Endodermal cell (in vitro differentiated cells): Measurements from ENCODE around the gene PICK1. TPM values are rescaled to one million over a fixed set of nuclear protein-coding genes. Genes with fewer than 3 reads are reported as not detected.
"Not testable (repeated sequence)": the region's sequence is repeated elsewhere in the genome, so short reads cannot be mapped to it uniquely, and the experiment has no call there.

Experiments
- DNase-seq: peaks from one replicate; pipeline ENCODE4 v3.0.0-alpha.2; 2017
- H3K27ac ChIP-seq: 2 replicates; pipeline ENCODE4 v1.5.1; 2013; ENCODE audit warnings: mild to moderate bottlenecking, low read depth, low read length, moderate library complexity
- H3K27me3 ChIP-seq: 2 replicates; pipeline ENCODE4 v1.6.1; 2013; ENCODE audit warnings: mild to moderate bottlenecking, low read length, moderate library complexity; ENCODE audit not compliant: insufficient read depth, control insufficient read depth, poor library complexity, severe bottlenecking
- H3K36me3 ChIP-seq: 2 replicates; pipeline ENCODE4 v1.7.0; 2013; ENCODE audit warnings: mild to moderate bottlenecking, low read length, moderate library complexity; ENCODE audit not compliant: control insufficient read depth, insufficient read depth
- H3K4me1 ChIP-seq: one replicate; pipeline ENCODE4 v1.7.0; 2013; ENCODE audit warnings: low read length; ENCODE audit not compliant: control insufficient read depth, insufficient read depth
- H3K4me3 ChIP-seq: 2 replicates; pipeline ENCODE4 v1.5.1; 2013; ENCODE audit warnings: mild to moderate bottlenecking, low read length, moderate library complexity
- H3K9ac ChIP-seq: 2 replicates; pipeline ENCODE4 v1.6.1; 2013; ENCODE audit warnings: mild to moderate bottlenecking, low read length, moderate library complexity; ENCODE audit not compliant: poor library complexity, severe bottlenecking; ENCODE audit errors: extremely low read depth
- H3K9me3 ChIP-seq: 2 replicates; pipeline ENCODE4 v1.6.1; 2013; ENCODE audit warnings: mild to moderate bottlenecking, low read length, moderate library complexity; ENCODE audit not compliant: control insufficient read depth
- H3K27ac Mint-ChIP-seq: 2 replicates; pipeline ENCODE4 v1.8.0; 2020; ENCODE audit warnings: mixed read lengths
- H3K27me3 Mint-ChIP-seq: 2 replicates; pipeline ENCODE4 v1.8.0; 2021; ENCODE audit warnings: mild to moderate bottlenecking, mixed read lengths; ENCODE audit not compliant: insufficient read depth
- H3K36me3 Mint-ChIP-seq: 2 replicates; pipeline ENCODE4 v1.8.0; 2020; ENCODE audit warnings: low read depth, mixed read lengths
- H3K4me1 Mint-ChIP-seq: 2 replicates; pipeline ENCODE4 v1.8.0; 2020; ENCODE audit warnings: mixed read lengths
- H3K4me3 Mint-ChIP-seq: 2 replicates; pipeline ENCODE4 v1.8.0; 2020; ENCODE audit warnings: mild to moderate bottlenecking, moderate library complexity, mixed read lengths
- H3K9me3 Mint-ChIP-seq: 2 replicates; pipeline ENCODE4 v1.8.0; 2020; ENCODE audit warnings: mild to moderate bottlenecking, mixed read lengths
- CTCF ChIP-seq: fragments of 200-600 bp; sonication (generic); conservative IDR thresholded peaks from 2 replicates; pipeline ENCODE4 v1.5.0; 2021; ENCODE audit warnings: antibody characterized with exemption, mild to moderate bottlenecking
- WGBS, 2 experiments: methylation state at CpG; one replicate each; pipeline versions ENCODE4 v1.1.5 to v1.1.7; 2013; ENCODE audit warnings: missing lambda C conversion rate in 2 of 2, mixed read lengths in 1 of 2; ENCODE audit not compliant: insufficient coverage in 1 of 2, insufficient read length in 1 of 2; 5-methylcytosine and 5-hydroxymethylcytosine counted together
- total RNA-seq, 2 donors: library from RNA; stranded (reverse); fragmentation: NEBNext Ultra II Directional in 1 of 2; extraction: Animal tissue kit (Norgen Biotek cat#: 25700) in 1 of 2; gene quantifications; 2 replicates in 1 of 2; 3 replicates in 1 of 2; pipeline ENCODE4 v1.2.1, GENCODE V29; 2021

PICK1 gene
- total RNA-seq, 2 donors from 2014 or later: 42.7 to 54.1 TPM

DNA sequence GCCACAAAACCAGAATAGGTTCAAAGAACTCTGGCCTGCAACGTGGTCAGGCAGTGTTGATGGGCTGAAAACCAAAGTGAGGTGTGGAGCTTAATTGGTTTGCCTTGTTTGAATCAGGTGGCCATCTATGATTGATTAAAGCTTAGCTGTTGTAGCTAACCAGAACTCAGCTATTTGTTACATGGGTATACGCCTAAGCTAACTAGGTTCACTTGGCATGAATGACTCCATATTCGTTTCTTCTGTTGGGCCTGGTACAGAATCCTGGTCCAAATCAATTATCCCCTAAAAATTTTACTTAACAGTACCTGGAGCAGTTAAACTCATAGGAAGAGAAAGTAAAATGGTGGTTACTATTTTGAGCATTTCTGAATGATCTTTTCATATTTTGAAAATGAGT lies 61.0 kb downstream of the PICK1 start:
- H3K9ac ChIP-seq: no peak overlapping the region
- Mint-ChIP-seq H3K27me3 (no peaks in the 10 kb centered on the region), H3K4me3 (no peak overlapping the region), H3K9me3 (no peaks in the 10 kb centered on the region), H3K36me3 (peaks cover 18% of the 10 kb centered on the region), H3K27ac (no peak overlapping the region), H3K4me1 (no peaks in the 10 kb centered on the region)
- H3K4me3 ChIP-seq: no peak overlapping the region
- no peak for TF ChIP-seq CTCF
- 67 to 75% methylated on average over 1 to 3 of the region's 3 CpGs for WGBS, 2 experiments
- no peaks in the 10 kb centered on the region for H3K36me3 ChIP-seq
- no peak overlapping the region for H3K27ac ChIP-seq
- H3K9me3 ChIP-seq: no peaks in the 10 kb centered on the region
- H3K27me3 ChIP-seq: no peaks in the 10 kb centered on the region
- no peaks in the 10 kb centered on the region for H3K4me1 ChIP-seq
- no peak for DNase-seq

GRCh38 chr22:38118747-38119146 lies 61.5 kb downstream of the PICK1 start:
- H3K36me3 ChIP-seq, H3K4me3 Mint-ChIP-seq, H3K27ac Mint-ChIP-seq, H3K27me3 Mint-ChIP-seq, H3K4me1 ChIP-seq, H3K27me3 ChIP-seq, H3K4me1 Mint-ChIP-seq, H3K9me3 ChIP-seq, DNase-seq, H3K9ac ChIP-seq, H3K4me3 ChIP-seq, H3K27ac ChIP-seq, H3K9me3 Mint-ChIP-seq: not testable (repeated sequence)
- 71 to 93% methylated on average over 1 to 2 of the region's 2 CpGs for WGBS, 2 experiments
- peaks cover 16% of the 10 kb centered on the region for H3K36me3 Mint-ChIP-seq

GRCh38 chr22:38120359-38121110 lies 63.3 kb downstream of the PICK1 start:
- H3K36me3 ChIP-seq: no peaks in the 10 kb centered on the region
- DNase-seq: no peak
- TF ChIP-seq CTCF: no peak
- H3K9me3 ChIP-seq: no peaks in the 10 kb centered on the region
- Mint-ChIP-seq H3K4me3 (no peak overlapping the region), H3K36me3 (peaks cover 22% of the 10 kb centered on the region), H3K4me1 (no peaks in the 10 kb centered on the region), H3K27me3 (no peaks in the 10 kb centered on the region), H3K27ac (no peak overlapping the region), H3K9me3 (no peaks in the 10 kb centered on the region)
- H3K9ac ChIP-seq: no peak overlapping the region
- no peak overlapping the region for H3K4me3 ChIP-seq
- H3K27me3 ChIP-seq: no peaks in the 10 kb centered on the region
- H3K27ac ChIP-seq: no peak overlapping the region
- no peaks in the 10 kb centered on the region for H3K4me1 ChIP-seq
- WGBS, 2 experiments: 88 to 90% methylated on average over 16 to 28 of the region's 28 CpGs
